HFFc6 (cell line): ENCODE results near the gene STAP2. TPM values are rescaled to one million over a fixed set of nuclear protein-coding genes. Genes with fewer than 3 reads are reported as not detected.
"Not testable (repeated sequence)": the region's sequence is repeated elsewhere in the genome, so short reads cannot be mapped to it uniquely, and the experiment has no call there.

Experiments used
- DNase-seq: peaks from one replicate; pipeline ENCODE4 v3.0.0-alpha.2; 2018
- H3K27ac Mint-ChIP-seq: 2 replicates; pipeline ENCODE4 v1.8.0; 2020; ENCODE audit warnings: mild to moderate bottlenecking, mixed read lengths
- H3K27me3 Mint-ChIP-seq: 2 replicates; pipeline ENCODE4 v1.8.0; 2021; ENCODE audit warnings: mild to moderate bottlenecking, moderate library complexity, mixed read lengths; ENCODE audit not compliant: insufficient read depth
- H3K36me3 Mint-ChIP-seq: 2 replicates; pipeline ENCODE4 v1.8.0; 2021; ENCODE audit warnings: low read depth, mixed read lengths
- H3K4me1 Mint-ChIP-seq: 2 replicates; pipeline ENCODE4 v1.8.0; 2020; ENCODE audit warnings: low read depth, mixed read lengths
- H3K4me3 Mint-ChIP-seq: 2 replicates; pipeline ENCODE4 v1.8.0; 2020; ENCODE audit warnings: mild to moderate bottlenecking, moderate library complexity, mixed read lengths
- H3K9me3 Mint-ChIP-seq: 2 replicates; pipeline ENCODE4 v1.8.0; 2020; ENCODE audit warnings: mild to moderate bottlenecking, mixed read lengths
- total RNA-seq, 6 experiments: library from RNA; stranded (reverse); fragmentation: NEBNext Ultra II Directional; extraction: Animal tissue kit (Norgen Biotek cat#: 25700); gene quantifications; 2 replicates in 1 of 6; 3 replicates in 5 of 6; pipeline ENCODE4 v1.2.3, GENCODE V29; 2021
- TF ChIP-seq, protein P1 (sequence below): fragments of 200-600 bp; sonication (generic); IDR thresholded peaks from 2 replicates; pipeline ENCODE4 v1.5.0; 2021; ENCODE audit warnings: antibody characterized with exemption, mild to moderate bottlenecking

The STAP2 gene
- total RNA-seq, 6 experiments from 2014 or later, result 0.24 to 2.7 (median 1.9) TPM

DNA sequence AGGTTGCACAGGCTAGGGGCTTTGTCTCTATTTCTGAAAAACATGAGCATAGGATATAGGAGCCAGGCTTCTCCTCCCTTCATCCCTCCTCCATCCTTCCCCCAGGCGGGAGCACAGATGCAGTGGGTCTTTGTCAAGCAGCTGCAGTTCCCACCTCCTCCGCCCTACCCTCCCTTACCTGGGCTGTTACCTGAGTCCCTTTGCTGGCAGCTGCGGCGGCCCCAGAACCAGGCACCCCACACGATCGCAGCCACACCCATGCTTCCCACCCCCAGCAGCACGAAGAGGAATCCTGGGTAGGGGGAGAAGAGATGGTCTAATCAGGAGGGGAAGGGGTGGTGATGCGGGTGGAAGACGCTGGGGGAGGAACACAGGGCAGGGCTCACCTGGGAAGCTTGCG, 44.2 kb downstream of the STAP2 start:
- peaks cover 13% of the 10 kb centered on the region for H3K27me3 Mint-ChIP-seq
- no peaks in the 10 kb centered on the region for H3K9me3 Mint-ChIP-seq
- H3K27ac Mint-ChIP-seq, result no peak overlapping the region
- H3K4me1 Mint-ChIP-seq, result no peaks in the 10 kb centered on the region
- H3K36me3 Mint-ChIP-seq, result no peaks in the 10 kb centered on the region
- no peak overlapping the region for H3K4me3 Mint-ChIP-seq
- no peak for DNase-seq
- TF ChIP-seq, protein P1, sequence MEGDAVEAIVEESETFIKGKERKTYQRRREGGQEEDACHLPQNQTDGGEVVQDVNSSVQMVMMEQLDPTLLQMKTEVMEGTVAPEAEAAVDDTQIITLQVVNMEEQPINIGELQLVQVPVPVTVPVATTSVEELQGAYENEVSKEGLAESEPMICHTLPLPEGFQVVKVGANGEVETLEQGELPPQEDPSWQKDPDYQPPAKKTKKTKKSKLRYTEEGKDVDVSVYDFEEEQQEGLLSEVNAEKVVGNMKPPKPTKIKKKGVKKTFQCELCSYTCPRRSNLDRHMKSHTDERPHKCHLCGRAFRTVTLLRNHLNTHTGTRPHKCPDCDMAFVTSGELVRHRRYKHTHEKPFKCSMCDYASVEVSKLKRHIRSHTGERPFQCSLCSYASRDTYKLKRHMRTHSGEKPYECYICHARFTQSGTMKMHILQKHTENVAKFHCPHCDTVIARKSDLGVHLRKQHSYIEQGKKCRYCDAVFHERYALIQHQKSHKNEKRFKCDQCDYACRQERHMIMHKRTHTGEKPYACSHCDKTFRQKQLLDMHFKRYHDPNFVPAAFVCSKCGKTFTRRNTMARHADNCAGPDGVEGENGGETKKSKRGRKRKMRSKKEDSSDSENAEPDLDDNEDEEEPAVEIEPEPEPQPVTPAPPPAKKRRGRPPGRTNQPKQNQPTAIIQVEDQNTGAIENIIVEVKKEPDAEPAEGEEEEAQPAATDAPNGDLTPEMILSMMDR, result no peak

DNA sequence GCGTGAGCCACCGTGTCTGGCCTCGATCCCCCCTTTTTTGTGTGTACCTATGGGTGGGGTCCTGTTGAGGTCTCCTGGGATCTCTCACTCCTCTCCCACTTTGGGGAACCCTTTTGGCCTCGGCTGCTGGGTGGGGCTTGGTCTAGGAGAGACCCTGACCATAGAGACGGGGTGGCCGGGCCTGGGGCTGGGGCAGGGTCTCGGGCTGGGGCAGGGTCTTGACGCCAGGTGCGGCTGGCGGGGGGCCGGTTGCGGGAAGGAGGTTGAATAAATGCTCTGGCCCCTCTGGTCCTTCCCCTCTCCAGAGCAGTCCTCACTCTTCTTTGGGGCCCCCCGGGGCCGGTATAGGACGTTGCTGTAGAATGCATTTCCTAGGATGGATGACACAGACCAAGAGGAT, 46.1 kb downstream of the STAP2 start:
- H3K9me3 Mint-ChIP-seq, result no peaks in the 10 kb centered on the region
- H3K4me1 Mint-ChIP-seq, result no peaks in the 10 kb centered on the region
- DNase-seq, result no peak
- peaks cover 18% of the 10 kb centered on the region for H3K27me3 Mint-ChIP-seq
- H3K4me3 Mint-ChIP-seq, result no peak overlapping the region
- TF ChIP-seq, protein P1, result no peak
- H3K27ac Mint-ChIP-seq, result no peak overlapping the region
- H3K36me3 Mint-ChIP-seq, result no peaks in the 10 kb centered on the region

DNA sequence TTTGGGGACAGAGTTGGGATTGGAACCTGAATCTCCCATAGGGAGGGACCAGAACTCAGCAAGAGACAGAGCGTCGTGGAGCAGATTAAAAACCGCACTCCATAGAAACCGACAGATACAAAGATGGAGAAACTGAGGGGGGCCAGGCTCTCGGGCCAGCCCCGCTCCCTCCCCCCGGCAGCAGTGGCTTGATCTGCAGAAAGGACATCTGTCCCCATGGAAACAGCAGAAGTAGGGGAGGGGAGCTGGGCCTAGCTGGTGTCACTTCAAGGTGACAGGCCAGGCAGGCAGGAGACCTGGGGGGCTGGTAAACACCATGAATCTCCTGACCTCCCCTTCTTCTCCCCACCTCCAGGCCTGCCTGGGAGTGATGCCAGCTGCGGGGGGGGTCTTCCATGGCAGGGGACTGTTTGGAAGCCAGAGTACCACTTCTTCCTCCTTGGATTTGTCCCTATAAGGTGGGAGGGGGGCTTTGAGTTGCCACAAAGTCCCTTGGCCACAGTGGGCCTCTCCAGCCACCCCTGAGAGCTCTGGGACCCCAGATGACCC, 47.4 kb downstream of the STAP2 start:
- no peaks in the 10 kb centered on the region for H3K4me1 Mint-ChIP-seq
- H3K27me3 Mint-ChIP-seq, result peaks cover 18% of the 10 kb centered on the region
- H3K9me3 Mint-ChIP-seq, result no peaks in the 10 kb centered on the region
- H3K36me3 Mint-ChIP-seq, result no peaks in the 10 kb centered on the region
- H3K27ac Mint-ChIP-seq, result no peak overlapping the region
- TF ChIP-seq, protein P1, result no peak
- H3K4me3 Mint-ChIP-seq, result no peak overlapping the region
- no peak for DNase-seq

DNA sequence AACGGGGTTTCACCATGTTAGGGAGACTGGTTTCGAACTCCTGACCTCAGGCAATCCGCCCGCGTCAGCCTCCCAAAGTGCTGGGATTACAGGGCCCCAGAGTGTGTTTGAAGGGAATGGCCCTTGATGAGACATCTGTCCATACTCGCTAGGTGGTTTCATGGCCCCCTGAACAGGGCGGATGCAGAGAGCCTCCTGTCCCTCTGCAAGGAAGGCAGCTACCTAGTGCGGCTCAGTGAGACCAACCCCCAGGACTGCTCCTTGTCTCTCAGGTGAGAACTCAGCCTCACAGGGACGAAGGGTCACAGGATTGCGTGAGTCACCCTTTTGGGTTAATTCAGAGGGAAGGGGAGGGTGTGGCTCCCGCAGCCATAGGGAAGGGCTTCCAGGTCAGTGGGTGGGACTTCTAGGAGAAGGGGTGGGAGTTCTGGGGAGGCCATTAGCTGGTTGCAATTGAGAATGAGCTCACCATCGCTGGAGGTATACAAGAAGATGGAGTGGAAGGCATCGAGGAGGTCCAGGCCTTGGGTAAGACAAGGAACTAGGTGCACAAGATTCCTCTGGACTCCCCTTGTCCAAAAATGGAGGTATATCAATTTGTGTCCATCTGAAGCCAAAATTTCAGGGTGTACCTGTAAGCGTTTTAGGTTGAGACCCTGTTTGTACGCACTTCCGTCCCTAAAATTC, 50.4 kb downstream of the STAP2 start:
- no peaks in the 10 kb centered on the region for H3K9me3 Mint-ChIP-seq
- no peaks in the 10 kb centered on the region for H3K36me3 Mint-ChIP-seq
- DNase-seq, result no peak

DNA sequence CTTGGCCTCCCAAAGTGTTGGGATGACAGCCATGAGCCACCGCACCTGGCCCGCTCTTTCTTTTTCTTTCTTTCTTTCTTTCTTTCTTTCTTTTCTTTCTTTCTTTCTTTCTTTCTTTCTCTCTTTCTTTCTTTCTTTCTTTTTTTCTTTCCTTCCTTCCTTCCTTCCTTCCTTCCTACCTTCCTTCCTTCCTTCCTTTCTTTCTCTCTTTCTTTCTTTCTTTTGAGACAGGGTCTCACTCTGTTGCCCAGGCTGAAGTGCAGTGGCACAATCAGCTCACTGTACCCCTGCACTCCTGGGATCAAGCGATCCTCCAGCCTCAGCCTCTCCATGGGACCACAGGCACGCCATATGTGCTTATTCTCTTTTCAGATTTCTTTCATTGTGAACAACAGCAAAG, 52.5 kb downstream of the STAP2 start:
- H3K4me1 Mint-ChIP-seq, H3K4me3 Mint-ChIP-seq, H3K9me3 Mint-ChIP-seq, H3K27ac Mint-ChIP-seq, DNase-seq, H3K36me3 Mint-ChIP-seq: not testable (repeated sequence)
- H3K27me3 Mint-ChIP-seq, result peaks cover 23% of the 10 kb centered on the region

More for the DNA sequence above, 50.4 kb downstream of the STAP2 start:
- Mint-ChIP-seq H3K27me3 (peaks cover 12% of the 10 kb centered on the region), H3K27ac (no peak overlapping the region), H3K4me1 (no peaks in the 10 kb centered on the region), H3K4me3 (no peak overlapping the region)
- TF ChIP-seq, protein P1, result no peak

DNA sequence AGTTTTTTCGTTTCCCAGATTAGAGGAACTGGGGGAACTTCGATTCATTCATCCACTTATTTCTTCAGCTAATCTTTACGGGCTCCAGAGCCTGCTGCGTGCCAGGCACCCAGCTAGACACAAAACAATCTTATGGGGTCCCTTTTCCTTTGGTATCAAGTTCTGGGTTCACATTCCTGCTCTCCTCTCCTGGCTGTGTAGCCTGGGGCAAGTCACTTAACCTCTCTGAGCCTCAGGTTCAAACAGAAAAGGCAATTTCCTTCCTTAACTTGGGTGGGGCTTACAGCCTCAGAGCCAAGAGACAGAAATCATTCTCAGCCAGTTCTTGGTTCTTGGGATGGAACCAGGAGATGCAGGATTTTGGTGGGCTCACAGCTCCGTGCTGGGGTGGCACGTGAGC, 53.7 kb downstream of the STAP2 start:
- H3K27ac Mint-ChIP-seq, result no peak overlapping the region
- no peaks in the 10 kb centered on the region for H3K36me3 Mint-ChIP-seq
- peaks cover 28% of the 10 kb centered on the region for H3K27me3 Mint-ChIP-seq
- no peaks in the 10 kb centered on the region for H3K4me1 Mint-ChIP-seq
- H3K9me3 Mint-ChIP-seq, result no peaks in the 10 kb centered on the region
- TF ChIP-seq, protein P1, result no peak
- no peak for DNase-seq
- no peak overlapping the region for H3K4me3 Mint-ChIP-seq
